ENCODE data around the gene RNU6-7. TPM values are rescaled to one million over a fixed set of nuclear protein-coding genes. Genes with fewer than 3 reads are reported as not detected.

Gene RNU6-7
- total and polyA plus RNA-seq, 8 donors, result not detected

GRCh38 chr14:32250681-32251080 lies 48.8 kb downstream of the RNU6-7 start:
- FAIRE-seq, result no peak
- ATAC-seq, result no peak
- intact Hi-C loops (cut with DNase I), result no loop called here
- H3K27me3 ChIP-seq, result no peaks in the 10 kb centered on the region
- 60 to 82% methylated on average over 3 of the region's 3 CpGs for WGBS, 2 donors
- no peak overlapping the region for H3K4me3 ChIP-seq
- TF ChIP-seq CTCF (IDR thresholded peaks at IDR 0.05), result no peak
- no peak for DNase-seq
- H3K36me3 ChIP-seq, result no peaks in the 10 kb centered on the region
- no peaks in the 10 kb centered on the region for H3K9me3 ChIP-seq
- H3K4me1 ChIP-seq, result no peaks in the 10 kb centered on the region
- H3K27ac ChIP-seq, result no peak overlapping the region

- H3K27me3 ChIP-seq, result no peaks in the 10 kb centered on the region
- H3K9me3 ChIP-seq, result no peaks in the 10 kb centered on the region
- intact Hi-C loops (cut with DNase I), result no loop called here
- no peaks in the 10 kb centered on the region for H3K36me3 ChIP-seq
- H3K4me3 ChIP-seq, result no peak overlapping the region
- DNase-seq (no peak), ATAC-seq (no peak), FAIRE-seq (no peak)
- no peaks in the 10 kb centered on the region for H3K4me1 ChIP-seq
- no peak overlapping the region for H3K27ac ChIP-seq
- WGBS, 2 donors, result 54 to 55% methylated on average over 4 of the region's 4 CpGs
- TF ChIP-seq CTCF (IDR thresholded peaks at IDR 0.05), result no peak
Measured at GRCh38 chr14:32251530-32251929, 49.7 kb downstream of the RNU6-7 start.

Other genes starting within 250 kb of the RNU6-7 start
- 10 to 100 TPM; 49.0 to 81.8 (median 59.8) TPM for gene ARHGAP5, start 124.7 kb upstream of the RNU6-7 start, total RNA-seq
- gene ARHGAP5, start 124.7 kb upstream of the RNU6-7 start, polyA plus RNA-seq, result 10 to 100 TPM in 1 of 2 donors, 1 to 10 TPM in 1; 7.1 to 15.7 TPM
- gene RNU6-8, start 1.2 kb downstream of the RNU6-7 start, total RNA-seq, result not detected
- gene RNU6-8, start 1.2 kb downstream of the RNU6-7 start, polyA plus RNA-seq, result not detected
- gene AKAP6, start 127.3 kb downstream of the RNU6-7 start, total RNA-seq, result 1 to 10 TPM; 1.7 to 2.2 (median 2.0) TPM
- under 1 TPM; 0.34 to 0.35 TPM for gene AKAP6, start 127.3 kb downstream of the RNU6-7 start, polyA plus RNA-seq